Thoracic aorta (tissue), 2 donors: Measurements from ENCODE around the gene IGF1R. TPM values are rescaled to one million over a fixed set of nuclear protein-coding genes. Genes with fewer than 3 reads are reported as not detected.

Experiments
- ATAC-seq: fragments of 150-250 bp; one replicate; pipeline ENCODE4 v1.8.0; 2017; ENCODE audit warnings: low read depth; ENCODE audit not compliant: insufficient number of reproducible peaks, low FRiP score
- DNase-seq: peaks from one replicate; pipeline ENCODE4 v3.0.0-alpha.2; 2020; ENCODE audit warnings: low spot score
- H3K27ac ChIP-seq, 2 donors: fragments of 200-600 bp; sonication (generic); 1 replicate in 1 of 2; 2 replicates in 1 of 2; pipeline ENCODE4 v1.5.1; 2016; ENCODE audit warnings: mild to moderate bottlenecking in 2 of 2, moderate library complexity in 2 of 2
- H3K27me3 ChIP-seq: fragments of 200-600 bp; sonication (generic); replicated peaks from 2 replicates; pipeline ENCODE4 v1.6.0; 2016; ENCODE audit warnings: mild to moderate bottlenecking; ENCODE audit not compliant: insufficient read depth
- H3K36me3 ChIP-seq: fragments of 200-600 bp; sonication (generic); one replicate; pipeline ENCODE4 v1.5.1; 2016
- H3K4me1 ChIP-seq, 2 donors: fragments of 200-600 bp; sonication (generic); 1 replicate in 1 of 2; 2 replicates in 1 of 2; pipeline versions ENCODE4 v1.5.1 to v1.6.0; 2016; ENCODE audit warnings: low read depth in 2 of 2, mild to moderate bottlenecking in 1 of 2; ENCODE audit not compliant: control insufficient read depth in 1 of 2
- H3K4me3 ChIP-seq: fragments of 200-600 bp; sonication (generic); 2 replicates; pipeline ENCODE4 v1.5.1; 2016; ENCODE audit warnings: mild to moderate bottlenecking
- H3K9me3 ChIP-seq: fragments of 200-600 bp; sonication (generic); 2 replicates; pipeline ENCODE4 v1.5.1; 2016
- total RNA-seq, 2 donors: library from RNA; depleted of rRNA; stranded (reverse); fragments of >200 nt; gene quantifications; one replicate each; pipeline versions ENCODE4 v1.1.0 to v1.2.3, GENCODE V29; 2016
- TF ChIP-seq, protein P1 (sequence below): fragments of 200-600 bp; sonication (generic); IDR thresholded peaks from one replicate; pipeline ENCODE4 v1.5.1; 2019; ENCODE audit warnings: antibody characterized with exemption

IGF1R gene
- total RNA-seq, 2 donors from 2014 or later, result 127 to 159 TPM

DNA sequence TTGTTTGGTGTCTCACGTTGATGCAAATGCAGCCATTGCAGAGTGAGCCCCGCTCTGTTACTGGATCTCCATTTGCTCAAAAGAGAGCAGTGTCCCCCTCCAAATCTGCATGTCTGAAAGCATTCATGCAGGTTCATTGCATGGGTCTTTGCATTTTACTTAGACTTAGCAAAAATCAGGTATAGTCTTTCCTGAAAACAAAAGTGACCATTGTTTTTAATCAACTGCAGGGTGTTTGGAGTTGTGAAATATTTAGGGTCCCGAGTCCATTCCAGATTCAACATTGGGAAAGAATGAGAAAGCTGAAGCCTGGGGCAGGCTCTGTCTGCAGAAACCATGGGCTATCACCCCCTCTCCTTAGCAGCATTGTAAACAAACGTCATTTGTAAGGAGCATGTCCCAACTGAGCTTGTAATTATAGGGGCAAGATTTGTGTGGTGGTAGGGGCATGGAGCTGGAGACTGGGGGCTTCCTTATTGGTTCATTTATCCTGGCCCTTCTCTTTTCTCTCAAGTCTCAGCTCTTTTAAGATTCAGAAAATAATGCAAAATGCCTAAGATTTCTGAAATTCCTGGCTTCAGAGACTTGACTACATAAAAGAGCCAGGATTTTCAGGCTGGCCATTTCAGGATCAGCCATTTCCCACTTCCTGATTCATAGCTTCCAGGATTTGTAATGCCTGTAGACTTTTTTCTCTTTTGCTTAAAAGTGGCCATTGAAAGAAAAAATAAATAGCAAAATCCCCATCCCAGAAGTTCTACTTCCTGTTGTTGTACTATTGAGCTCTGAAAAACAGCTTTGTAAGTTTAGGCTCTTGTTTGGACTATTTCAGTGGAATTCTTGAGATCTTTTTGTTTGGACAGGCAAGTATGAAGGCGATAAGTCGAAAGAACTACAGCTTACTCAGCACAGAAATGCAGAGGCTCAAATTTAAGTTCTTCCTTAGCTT lies 23.0 kb downstream of the IGF1R start:
- H3K27ac ChIP-seq, result peak overlapping the region; percentile 74 to 86
- H3K27me3 ChIP-seq, result no peaks in the 10 kb centered on the region
- peak overlapping the region; percentile 37 for H3K4me3 ChIP-seq
- peak; percentile 15 for ATAC-seq
- TF ChIP-seq, protein P1, sequence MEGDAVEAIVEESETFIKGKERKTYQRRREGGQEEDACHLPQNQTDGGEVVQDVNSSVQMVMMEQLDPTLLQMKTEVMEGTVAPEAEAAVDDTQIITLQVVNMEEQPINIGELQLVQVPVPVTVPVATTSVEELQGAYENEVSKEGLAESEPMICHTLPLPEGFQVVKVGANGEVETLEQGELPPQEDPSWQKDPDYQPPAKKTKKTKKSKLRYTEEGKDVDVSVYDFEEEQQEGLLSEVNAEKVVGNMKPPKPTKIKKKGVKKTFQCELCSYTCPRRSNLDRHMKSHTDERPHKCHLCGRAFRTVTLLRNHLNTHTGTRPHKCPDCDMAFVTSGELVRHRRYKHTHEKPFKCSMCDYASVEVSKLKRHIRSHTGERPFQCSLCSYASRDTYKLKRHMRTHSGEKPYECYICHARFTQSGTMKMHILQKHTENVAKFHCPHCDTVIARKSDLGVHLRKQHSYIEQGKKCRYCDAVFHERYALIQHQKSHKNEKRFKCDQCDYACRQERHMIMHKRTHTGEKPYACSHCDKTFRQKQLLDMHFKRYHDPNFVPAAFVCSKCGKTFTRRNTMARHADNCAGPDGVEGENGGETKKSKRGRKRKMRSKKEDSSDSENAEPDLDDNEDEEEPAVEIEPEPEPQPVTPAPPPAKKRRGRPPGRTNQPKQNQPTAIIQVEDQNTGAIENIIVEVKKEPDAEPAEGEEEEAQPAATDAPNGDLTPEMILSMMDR, result no peak
- no peaks in the 10 kb centered on the region for H3K9me3 ChIP-seq
- DNase-seq, result no peak
- H3K36me3 ChIP-seq, result no peaks in the 10 kb centered on the region
- H3K4me1 ChIP-seq, result peaks cover 38 to 96% of the 10 kb centered on the region in 2 donors

GRCh38 chr15:98673133-98673532 lies 24.8 kb downstream of the IGF1R start:
- TF ChIP-seq, protein P1, result no peak
- ATAC-seq (no peak), DNase-seq (no peak)
- peaks cover 34 to 93% of the 10 kb centered on the region in 2 donors for H3K4me1 ChIP-seq
- no peaks in the 10 kb centered on the region for H3K9me3 ChIP-seq
- H3K27ac ChIP-seq, result peak overlapping the region; percentile 74 to 86
- no peaks in the 10 kb centered on the region for H3K36me3 ChIP-seq
- H3K4me3 ChIP-seq, result no peak overlapping the region
- no peaks in the 10 kb centered on the region for H3K27me3 ChIP-seq

DNA sequence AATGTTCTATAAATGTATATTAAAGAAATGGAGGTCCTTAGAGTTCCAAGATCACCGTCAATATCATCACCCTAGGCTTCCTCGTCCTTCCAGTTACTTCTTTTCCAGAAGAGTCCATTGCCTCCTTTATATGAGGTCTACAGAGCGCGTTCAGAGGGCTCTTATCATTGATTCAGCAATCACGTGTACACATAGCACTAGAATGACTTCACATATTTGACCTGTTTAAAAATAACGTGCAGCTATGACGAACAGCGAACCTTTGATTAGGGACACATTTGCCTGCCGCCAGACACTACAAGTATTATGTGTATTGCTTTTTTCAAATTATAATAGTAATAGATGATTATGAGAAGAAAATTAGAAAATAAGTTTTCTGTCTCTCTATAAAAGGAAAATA lies 26.0 kb downstream of the IGF1R start:
- no peaks in the 10 kb centered on the region for H3K9me3 ChIP-seq
- peak overlapping the region; percentile 64 to 74 for H3K27ac ChIP-seq
- H3K4me3 ChIP-seq, result peak overlapping the region; percentile 4
- no peak for DNase-seq
- no peaks in the 10 kb centered on the region for H3K27me3 ChIP-seq
- peaks cover 29 to 93% of the 10 kb centered on the region in 2 donors for H3K4me1 ChIP-seq
- TF ChIP-seq, protein P1, result no peak
- peak; percentile 66 for ATAC-seq
- H3K36me3 ChIP-seq, result no peaks in the 10 kb centered on the region

GRCh38 chr15:98676586-98677270 lies 28.4 kb downstream of the IGF1R start:
- H3K4me1 ChIP-seq, result peaks cover 21 to 80% of the 10 kb centered on the region in 2 donors
- no peaks in the 10 kb centered on the region for H3K27me3 ChIP-seq
- DNase-seq (no peak), ATAC-seq (no peak)
- TF ChIP-seq, protein P1, result no peak
- peak overlapping the region; percentile 67 for H3K27ac ChIP-seq
- no peak overlapping the region for H3K4me3 ChIP-seq
- H3K9me3 ChIP-seq, result no peaks in the 10 kb centered on the region
- no peaks in the 10 kb centered on the region for H3K36me3 ChIP-seq
